ENCODE data around the gene KRTAP10-3.
"Not testable (repeated sequence)": the region's sequence is repeated elsewhere in the genome, so short reads cannot be mapped to it uniquely, and the experiment has no call there.

Gene KRTAP10-3

DNA sequence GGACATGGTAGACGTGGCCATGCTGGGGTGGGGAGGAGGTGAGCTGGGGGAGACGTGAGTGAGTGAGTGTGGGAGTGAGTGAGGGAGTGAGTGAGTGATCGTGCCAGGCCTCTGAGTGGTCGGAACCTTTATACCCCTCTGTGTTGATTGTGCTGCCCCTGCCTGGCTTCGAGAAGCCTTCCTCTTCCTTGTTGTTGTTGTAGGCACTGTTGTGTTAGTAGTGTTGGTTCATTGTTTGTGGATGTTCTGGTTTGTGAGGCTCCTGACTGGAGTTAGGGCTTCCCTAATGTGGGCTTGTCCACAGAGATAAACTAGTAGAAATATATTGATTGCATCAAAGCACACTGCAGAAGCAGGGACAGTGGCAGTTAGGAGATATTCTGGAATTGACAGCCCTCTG, at the start of gene KRTAP10-3:
TSS of gene KRTAP10-3 (minus strand) at position 101 of the 400 bp plus-strand sequence. CDS start at position 21, 80 bp downstream.
- DNase-seq = no peak

DNA sequence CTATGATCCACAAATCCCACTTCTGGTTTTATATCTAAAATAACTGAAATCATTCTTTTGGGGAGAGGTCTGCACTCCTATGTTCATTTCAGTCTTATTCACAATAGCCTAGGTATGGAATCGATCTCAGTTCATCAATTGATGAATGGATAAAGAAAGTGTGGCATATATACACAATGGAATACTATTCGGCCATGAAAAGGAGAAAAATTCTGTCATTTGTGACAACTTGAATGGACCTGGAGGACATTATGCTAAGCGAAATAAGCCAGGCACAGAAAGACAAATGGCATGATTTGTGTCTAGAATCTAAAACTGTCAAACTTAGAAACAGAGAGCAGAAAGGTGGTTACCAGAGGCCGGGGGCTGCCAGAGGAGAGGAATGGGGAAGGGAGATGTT, 47.9 kb upstream of the KRTAP10-3 start:
- DNase-seq = no peak

GRCh38 chr21:44603911-44604310, 45.3 kb upstream of the KRTAP10-3 start:
- no peak for DNase-seq

DNA sequence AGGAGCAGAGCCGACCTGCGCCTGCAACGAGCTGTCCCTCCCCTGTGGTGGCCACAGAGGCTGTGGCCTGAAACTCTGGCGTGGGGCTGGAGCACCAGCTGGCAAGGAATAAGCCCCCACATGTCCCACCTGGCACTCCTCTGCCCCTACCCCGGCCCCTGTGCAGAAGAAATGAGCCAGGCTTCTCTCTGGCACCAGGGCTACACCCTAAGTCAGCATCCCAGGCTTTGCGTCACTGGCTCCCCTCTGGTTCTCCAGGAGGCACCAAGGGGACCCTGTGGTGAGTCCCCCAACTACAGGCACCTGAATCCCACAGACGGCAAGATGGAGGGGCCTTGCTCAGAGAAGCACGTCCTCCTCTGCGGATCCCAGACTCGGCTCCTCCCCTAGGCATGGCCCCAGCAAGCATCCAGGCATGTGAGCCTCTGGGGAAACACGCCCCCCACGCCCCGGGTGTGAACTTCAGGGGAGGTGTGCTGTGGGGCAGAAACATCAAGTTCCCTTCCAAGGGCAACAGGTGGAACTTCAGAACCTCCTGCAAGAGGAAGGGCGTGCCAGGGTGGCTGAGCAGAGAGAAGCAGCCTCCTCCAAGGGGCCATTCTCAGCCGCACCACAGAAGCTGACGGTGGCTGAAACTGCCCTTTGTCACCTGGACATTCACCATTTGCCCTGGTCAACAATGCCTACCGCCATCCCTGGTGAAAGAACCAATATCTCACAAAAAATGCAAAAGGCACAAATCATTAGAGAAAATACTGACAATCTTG, 44.7 kb upstream of the KRTAP10-3 start:
- DNase-seq = no peak

DNA sequence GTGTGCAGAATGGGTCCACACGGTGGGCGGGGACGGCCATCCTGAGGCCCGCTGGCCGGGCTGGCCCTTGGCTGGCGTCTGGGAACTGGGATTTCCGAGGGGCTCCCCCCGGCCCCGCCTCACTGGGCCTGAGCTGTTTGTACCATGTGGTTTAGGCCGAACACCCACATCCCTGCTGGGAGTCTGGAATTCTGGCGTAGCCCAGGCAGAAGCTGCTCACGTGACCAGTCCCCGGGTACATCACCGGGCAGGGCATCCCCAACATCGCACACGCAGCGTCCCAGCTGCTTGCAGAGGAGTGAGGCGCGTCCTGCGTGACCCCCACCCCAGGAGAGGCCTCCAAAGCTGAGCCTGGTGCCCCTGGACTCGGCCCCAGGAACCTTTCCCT, 43.9 kb upstream of the KRTAP10-3 start:
- DNase-seq = no peak

DNA sequence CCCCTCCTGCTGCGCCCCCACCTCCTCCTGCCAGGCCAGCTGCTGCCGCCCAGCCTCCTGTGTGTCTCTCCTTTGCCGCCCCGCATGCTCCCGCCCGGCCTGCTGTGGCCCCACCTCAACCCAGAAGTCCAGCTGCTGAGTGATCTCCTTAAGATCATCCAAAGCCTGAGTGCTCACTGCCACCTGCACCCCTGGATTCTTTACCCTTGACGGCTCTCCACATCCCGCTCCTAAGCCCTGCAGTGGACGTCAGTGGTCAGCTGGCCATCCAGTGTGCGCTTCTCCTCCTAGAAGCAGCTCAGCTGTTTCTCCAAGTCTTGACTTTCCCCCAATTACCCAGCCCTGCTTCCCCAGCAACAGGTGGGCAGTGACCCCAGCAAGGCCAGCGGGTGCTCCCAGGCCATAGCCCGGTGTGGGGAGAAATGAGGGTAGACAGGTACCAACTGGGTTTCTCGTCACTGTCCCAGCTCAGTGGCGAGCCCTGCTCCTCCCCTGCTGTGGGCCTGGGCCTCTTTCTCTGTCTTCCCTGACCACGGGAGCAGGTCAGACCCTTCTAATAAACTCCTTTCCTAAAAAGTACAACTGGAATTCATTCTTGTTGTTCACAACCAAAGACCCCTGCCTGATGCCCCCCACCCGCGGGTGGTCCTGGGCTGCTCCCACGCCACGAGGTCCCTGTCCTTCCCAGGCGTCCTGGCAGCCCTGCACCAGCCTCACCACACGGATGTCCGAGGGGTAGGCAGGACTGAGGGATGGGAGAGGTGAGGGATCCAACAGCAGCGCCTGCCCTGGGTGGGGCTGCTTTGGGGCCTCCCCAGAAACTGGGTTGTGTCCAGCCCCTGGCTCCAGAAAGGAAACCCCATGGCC, 43.2 kb upstream of the KRTAP10-3 start:
- no peak for DNase-seq

GRCh38 chr21:44601091-44601490, 42.5 kb upstream of the KRTAP10-3 start:
- DNase-seq = not testable (repeated sequence)

DNA sequence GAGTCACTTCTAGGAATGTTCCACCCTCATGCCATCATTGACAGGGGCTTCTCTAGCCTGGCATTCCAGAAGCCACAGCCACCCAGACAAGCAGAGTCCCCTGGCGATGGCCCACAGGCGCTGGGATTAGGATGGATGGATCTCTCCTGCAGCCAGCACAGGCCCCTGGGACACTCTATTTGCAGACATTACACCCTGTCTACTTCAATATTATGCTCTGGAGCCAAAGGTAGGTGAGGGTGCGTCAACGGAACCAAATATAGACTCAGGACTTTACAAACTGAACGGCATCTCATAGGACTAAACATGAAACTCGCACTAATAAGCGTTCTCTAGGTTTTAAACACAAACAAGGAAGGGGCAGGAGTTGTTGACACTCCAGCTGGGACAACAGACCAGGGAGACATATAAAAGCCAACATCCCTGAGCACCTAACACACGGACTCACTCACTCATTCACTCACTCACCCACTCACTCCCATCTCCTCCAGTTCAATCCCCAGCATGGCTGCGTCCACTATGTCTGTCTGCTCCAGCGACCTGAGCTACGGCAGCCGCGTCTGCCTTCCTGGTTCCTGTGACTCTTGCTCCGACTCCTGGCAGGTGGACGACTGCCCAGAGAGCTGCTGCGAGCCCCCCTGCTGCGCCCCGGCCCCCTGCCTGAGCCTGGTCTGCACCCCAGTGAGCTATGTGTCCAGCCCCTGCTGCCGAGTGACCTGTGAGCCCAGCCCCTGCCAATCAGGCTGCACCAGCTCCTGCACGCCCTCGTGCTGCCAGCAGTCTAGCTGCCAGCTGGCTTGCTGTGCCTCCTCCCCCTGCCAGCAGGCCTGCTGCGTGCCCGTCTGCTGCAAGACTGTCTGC, 41.8 kb upstream of the KRTAP10-3 start, which contains the start of gene KRTAP10-7:
TSS of gene KRTAP10-7 (plus strand) at position 480 of the 861 bp plus-strand sequence. CDS start at position 505, 25 bp downstream.
- DNase-seq = not testable (repeated sequence)

GRCh38 chr21:44599264-44600029, 40.9 kb upstream of the KRTAP10-3 start:
- no peak for DNase-seq

DNA sequence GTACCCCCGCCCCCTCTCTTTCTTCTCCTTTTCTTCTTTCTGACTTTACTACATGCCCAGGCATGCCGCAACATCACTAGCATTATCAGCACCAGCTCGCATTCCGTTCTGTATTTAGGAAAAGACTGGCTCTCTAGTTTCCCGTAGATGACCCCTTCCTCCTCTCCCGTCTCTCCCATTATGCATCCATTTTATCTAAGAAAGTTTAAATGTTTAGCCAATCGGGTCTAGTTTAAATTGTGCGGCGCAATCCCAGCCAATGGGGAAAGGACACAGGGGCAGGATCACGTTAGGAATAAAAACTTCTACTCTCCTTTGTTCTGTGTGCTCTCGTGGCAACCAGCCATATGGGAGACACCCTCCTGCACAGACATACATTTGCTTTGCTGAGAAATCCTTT, 39.5 kb upstream of the KRTAP10-3 start:
- no peak for DNase-seq

- peak; percentile 34 for DNase-seq
These were observed 37.6 kb upstream of the KRTAP10-3 start for GRCh38 chr21:44596068-44596725.

DNA sequence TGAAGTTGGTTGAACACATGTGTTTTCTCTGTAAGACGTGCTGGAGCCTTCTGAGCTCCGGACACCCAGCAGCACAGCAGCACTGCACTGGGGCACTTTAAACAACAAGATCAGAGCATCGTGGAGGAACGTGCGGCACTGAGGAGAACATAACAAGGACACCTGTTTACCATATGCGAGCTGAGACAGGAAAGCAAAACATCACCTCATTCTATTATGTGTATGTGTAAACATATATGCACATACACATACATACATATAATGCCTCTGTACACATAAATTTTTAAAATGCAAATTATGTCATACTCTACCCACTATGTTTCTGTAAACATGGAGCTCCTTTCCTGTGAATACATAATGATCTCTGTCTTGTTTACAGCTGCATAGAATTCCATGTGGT, 36.9 kb upstream of the KRTAP10-3 start:
- peak; percentile 35 for DNase-seq

GRCh38 chr21:44594406-44594916, 35.9 kb upstream of the KRTAP10-3 start:
- DNase-seq = peak; percentile 42

DNA sequence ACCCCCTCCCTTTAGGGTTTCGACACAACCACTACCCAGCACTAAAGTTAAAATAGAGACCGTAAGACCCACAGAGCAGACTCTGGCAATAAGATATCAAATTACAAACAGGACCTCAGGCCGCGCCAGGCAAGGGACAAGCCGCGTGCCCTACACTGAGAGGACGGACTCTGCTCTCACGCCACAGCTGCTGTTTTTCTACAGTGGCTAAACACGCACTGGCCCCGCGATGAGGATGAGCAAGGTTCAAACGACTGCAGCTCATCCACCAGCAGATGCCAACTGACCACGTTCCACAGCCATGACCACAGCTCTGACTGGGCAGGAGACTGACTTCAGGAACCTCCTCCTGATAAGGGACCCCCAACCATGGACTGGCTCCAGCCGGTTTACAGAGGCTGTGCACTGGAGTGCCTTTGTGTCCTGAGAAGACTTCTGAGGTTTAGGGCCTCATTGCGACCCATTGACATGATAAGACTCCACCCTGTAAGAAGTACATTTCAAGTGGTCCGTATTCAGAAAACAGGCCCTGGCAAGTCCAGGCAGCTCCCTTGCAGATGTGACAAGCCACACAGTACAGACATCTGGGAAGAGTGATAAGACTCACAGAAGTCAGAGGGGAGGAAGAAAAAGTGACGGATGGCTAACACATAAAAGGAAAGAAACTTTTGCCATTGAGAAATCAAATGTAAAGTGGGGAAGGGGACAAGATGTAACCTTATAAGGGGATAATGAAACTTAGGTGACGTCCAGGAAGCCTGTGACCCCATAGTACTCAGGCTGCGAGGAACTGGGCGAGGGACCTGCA, 35.2 kb upstream of the KRTAP10-3 start:
- DNase-seq = peak; percentile 32

GRCh38 chr21:44592446-44593311, 34.1 kb upstream of the KRTAP10-3 start, which contains the start of gene KRTAP10-6:
Gene KRTAP10-6, minus strand, starts transcription at chr21:44592505. Its CDS starts 21 bp downstream, at chr21:44592484.
- peak; percentile 35 for DNase-seq

- peak; percentile 36 for DNase-seq
These were observed 33.2 kb upstream of the KRTAP10-3 start for GRCh38 chr21:44591801-44592130.

DNA sequence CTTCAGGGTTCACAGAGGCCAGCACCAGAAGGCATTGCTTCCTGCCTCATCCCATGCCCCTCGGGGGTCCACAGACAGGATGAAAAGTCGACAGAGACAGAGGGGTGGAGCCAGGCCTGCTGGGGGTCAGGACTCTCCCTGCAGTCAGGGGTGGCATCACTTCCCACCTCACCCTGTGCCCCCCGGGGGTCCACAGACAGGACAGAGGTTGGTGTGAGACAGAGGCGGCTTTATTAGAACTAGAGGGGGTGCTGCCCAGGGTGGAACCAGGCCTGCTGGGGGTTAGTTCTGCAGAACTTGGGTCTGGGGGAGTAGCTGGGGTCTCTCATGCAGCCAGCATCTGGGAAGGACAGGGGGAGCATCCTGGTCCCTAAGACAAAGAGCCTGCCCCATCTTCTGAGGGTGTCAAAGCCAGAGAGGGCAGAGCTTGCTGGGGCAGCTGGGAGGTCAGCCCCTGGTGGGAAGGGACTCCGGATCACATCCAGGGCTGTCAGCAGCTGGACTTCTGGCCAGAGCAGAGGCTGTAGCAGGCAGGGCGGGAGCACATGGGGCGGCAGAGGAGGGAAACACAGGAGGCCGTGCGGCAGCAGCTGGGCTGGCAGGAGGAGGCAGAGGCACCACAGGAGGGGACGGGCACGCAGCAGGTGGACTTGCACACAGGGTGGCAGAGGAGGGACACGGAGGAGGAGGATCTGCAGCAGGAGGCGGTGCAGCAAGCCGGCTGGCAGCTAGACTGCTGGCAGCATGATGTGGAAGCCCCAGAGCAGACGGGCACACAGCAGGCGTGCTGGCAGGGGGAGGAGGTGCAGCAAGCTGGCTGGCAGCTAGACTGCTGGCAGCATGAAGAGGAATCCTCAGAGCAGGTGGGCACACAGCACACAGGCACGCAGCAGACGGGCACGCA, 32.6 kb upstream of the KRTAP10-3 start:
- peak; percentile 44 for DNase-seq

DNA sequence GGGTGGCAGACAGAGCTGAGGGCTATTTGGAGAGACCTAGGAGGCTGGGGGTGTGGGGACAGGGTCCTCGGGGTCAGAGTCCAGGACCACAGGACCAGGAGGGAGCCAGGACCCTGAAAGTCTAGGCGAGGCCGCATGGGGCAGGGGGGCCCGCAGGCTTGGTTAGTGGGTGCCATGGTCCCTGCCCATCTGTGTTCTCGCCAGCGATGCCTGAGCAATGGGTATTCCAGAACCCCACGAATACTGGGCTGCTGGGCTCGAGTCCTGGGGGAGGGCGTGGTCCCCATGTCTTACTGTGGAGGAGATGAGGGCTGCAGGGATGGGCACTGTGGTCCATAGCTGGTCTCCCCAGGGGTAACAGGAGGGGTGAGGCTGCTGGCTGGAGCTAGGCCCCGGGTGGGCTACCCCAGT, 31.7 kb upstream of the KRTAP10-3 start:
- DNase-seq = no peak
